Heart right ventricle (tissue), 16 donors: Measurements from ENCODE around the gene NCS1. TPM values are rescaled to one million over a fixed set of nuclear protein-coding genes. Genes with fewer than 3 reads are reported as not detected.

ENCODE experiments used
- ATAC-seq, 8 donors: fragments of 200-7000 bp; cut with Tn5 transposase; one replicate each; pipeline ENCODE4 v1.9.1; 2020; ENCODE audit warnings: mild to moderate bottlenecking in 8 of 8, moderate library complexity in 8 of 8, moderate number of reproducible peaks in 1 of 8
- DNase-seq, 2 donors: peaks; one replicate each; pipeline ENCODE4 v3.0.0-alpha.2; 2020
- H3K27ac ChIP-seq, 10 donors: fragments of 200-600 bp; sonication (generic) in 2 of 10; one replicate each; pipeline versions ENCODE4 v1.5.0 to v1.8.0; 2020 to 2022; ENCODE audit warnings: mild to moderate bottlenecking in 3 of 10
- H3K27me3 ChIP-seq, 7 donors: fragments of 200-600 bp; one replicate each; pipeline ENCODE4 v1.8.0; 2021 to 2022; ENCODE audit warnings: mild to moderate bottlenecking in 2 of 7
- H3K36me3 ChIP-seq, 9 donors: fragments of 200-600 bp; sonication (generic) in 1 of 9; one replicate each; pipeline versions ENCODE4 v1.5.0 to v1.8.0; 2020 to 2022; ENCODE audit warnings: mild to moderate bottlenecking in 2 of 9
- H3K4me1 ChIP-seq, 9 donors: fragments of 200-600 bp; sonication (generic) in 1 of 9; one replicate each; pipeline versions ENCODE4 v1.5.0 to v1.8.0; 2020 to 2022; ENCODE audit warnings: mild to moderate bottlenecking in 4 of 9
- H3K4me3 ChIP-seq, 10 donors: fragments of 200-600 bp; sonication (generic) in 2 of 10; one replicate each; pipeline versions ENCODE4 v1.5.0 to v1.8.0; 2020 to 2022; ENCODE audit warnings: mild to moderate bottlenecking in 7 of 10, moderate library complexity in 2 of 10
- H3K9me3 ChIP-seq, 11 donors: fragments of 200-600 bp in 10 of 11; sonication (generic) in 2 of 11; one replicate each; pipeline versions ENCODE4 v1.5.0 to v1.8.0; 2013 to 2022; ENCODE audit warnings: mild to moderate bottlenecking in 2 of 11, control low read depth in 1 of 11, moderate library complexity in 1 of 11
- WGBS, 2 donors: extraction: QIAGEN DNeasy Blood & Tissue Kit; methylation state at CpG; one replicate each; pipeline ENCODE4 v1.1.7; 2013; ENCODE audit warnings: inconsistent platforms in 1 of 2; 5-methylcytosine and 5-hydroxymethylcytosine counted together
- intact Hi-C, 10 donors: fragments of 100-400 bp; cut with DNase I; formaldehyde crosslinking; loops; one replicate each; pipeline versions ENCODE4 v1.11.1 to v1.14.2; 2022
- polyA plus RNA-seq, 2 donors: library from polyadenylated mRNA; stranded (reverse); fragments of 200-250 nt; gene quantifications; one replicate each; pipeline ENCODE4 v1.2.3, GENCODE V29; 2013
- total RNA-seq, 10 donors: library from RNA; stranded (reverse); fragmentation: NEBNext Ultra II Directional in 3 of 10; extraction: Animal tissue kit (Norgen Biotek cat#: 25700) in 3 of 10; gene quantifications; one replicate each; pipeline versions ENCODE4 v1.2.1 to v1.2.4, GENCODE V29; 2021 to 2023
- TF ChIP-seq, protein P1 (sequence below), 9 donors: fragments of 200-600 bp; sonication (generic) in 2 of 9; IDR thresholded peaks; one replicate each; pipeline versions ENCODE4 v1.5.0 to v1.8.0; 2021 to 2022; ENCODE audit warnings: antibody characterized with exemption in 9 of 9, mild to moderate bottlenecking in 5 of 9, moderate library complexity in 1 of 9
- donor health status: Arrhythmogenic right ventricular cardiomyopathy.
- donor health status: ischemic (EF 13 %, LVEDD 7.1; RV severe dilation, severe dysfunction).
- donor health status: healthy with polysubstance abuse.
- donor health status: DM: no; HTN: yes; CAD: no.
- donor health status: DM: no; HTN: no; CAD: no.
- donor health status: ischemic (EF 25% LVEDD 6.9; RV normal size, moderate dysfunction).
- donor health status: ischemic (EF 25% LVEDD 5.7; RV mildly dilated, moderate dysfunction).
- donor health status: healthy.
- donor health status: DM: yes; HTN: yes; CAD: no.
- donor health status: Ischemic cardiomyopathy.
- donor health status: ischemic (EF 35%, LVEDD 5.7; RV mildly dilated, moderate dysfunction).
- donor health status: nonischemic (EF 11% LVEDD 7.7; RV severe dilation, severe dysfunction).
- donor health status: DM: yes; HTN: yes; CAD: no.
- donor health status: PGD.
- donor health status: ischemic (EF 29% LVEDD 5.4; RV normal size, mild dysfunction).
- donor health status: nonischemic (EF 23%, LVEDD 6.1; RV moderate dilation, normal function).

The NCS1 gene
- total and polyA plus RNA-seq, 12 donors: 2.0 to 16.2 (median 7.0) TPM

GRCh38 chr9:130174025-130174424, 1.8 kb downstream of the NCS1 start:
- Histone ChIP-seq H3K4me3 (no peak overlapping the region), H3K9me3 (no peaks in the 10 kb centered on the region), H3K4me1 (peaks cover 0 to 19% (median 9%) of the 10 kb centered on the region in 9 donors), H3K36me3 (no peaks in the 10 kb centered on the region), H3K27ac (peak overlapping the region in 2 of 10 donors; percentile 8 to 15), H3K27me3 (peaks cover 0 to 32% (median 6%) of the 10 kb centered on the region in 7 donors)
- 90 to 93% methylated on average over 9 of the region's 9 CpGs for WGBS, 2 donors
- DNase-seq: no peak
- TF ChIP-seq, protein P1, sequence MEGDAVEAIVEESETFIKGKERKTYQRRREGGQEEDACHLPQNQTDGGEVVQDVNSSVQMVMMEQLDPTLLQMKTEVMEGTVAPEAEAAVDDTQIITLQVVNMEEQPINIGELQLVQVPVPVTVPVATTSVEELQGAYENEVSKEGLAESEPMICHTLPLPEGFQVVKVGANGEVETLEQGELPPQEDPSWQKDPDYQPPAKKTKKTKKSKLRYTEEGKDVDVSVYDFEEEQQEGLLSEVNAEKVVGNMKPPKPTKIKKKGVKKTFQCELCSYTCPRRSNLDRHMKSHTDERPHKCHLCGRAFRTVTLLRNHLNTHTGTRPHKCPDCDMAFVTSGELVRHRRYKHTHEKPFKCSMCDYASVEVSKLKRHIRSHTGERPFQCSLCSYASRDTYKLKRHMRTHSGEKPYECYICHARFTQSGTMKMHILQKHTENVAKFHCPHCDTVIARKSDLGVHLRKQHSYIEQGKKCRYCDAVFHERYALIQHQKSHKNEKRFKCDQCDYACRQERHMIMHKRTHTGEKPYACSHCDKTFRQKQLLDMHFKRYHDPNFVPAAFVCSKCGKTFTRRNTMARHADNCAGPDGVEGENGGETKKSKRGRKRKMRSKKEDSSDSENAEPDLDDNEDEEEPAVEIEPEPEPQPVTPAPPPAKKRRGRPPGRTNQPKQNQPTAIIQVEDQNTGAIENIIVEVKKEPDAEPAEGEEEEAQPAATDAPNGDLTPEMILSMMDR (IDR thresholded peaks at IDR 0.05): no peak
- ATAC-seq: no peak
- intact Hi-C loops: no loop called here

DNA sequence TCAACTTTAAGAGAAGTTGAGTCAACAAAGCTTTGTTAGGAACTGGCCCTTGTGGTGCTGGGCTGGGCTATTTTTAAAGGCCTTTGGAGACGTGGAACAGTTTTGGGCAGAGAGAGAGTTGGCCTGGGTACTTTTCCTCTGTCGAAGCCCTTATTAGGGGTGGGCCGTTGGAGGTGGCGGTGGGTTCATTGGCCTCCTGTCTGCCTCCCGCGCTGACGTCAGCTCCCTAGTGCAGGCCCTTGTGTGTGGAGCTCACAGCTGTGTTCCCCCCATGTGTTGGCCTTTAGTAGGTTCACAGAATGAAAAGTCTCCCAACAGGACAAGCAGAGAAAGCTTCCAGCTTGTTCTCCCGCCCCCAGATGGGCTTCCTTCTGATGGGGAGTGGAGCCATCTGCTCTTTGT, 2.7 kb downstream of the NCS1 start:
- WGBS, 2 donors: 71 to 72% methylated on average over 8 of the region's 8 CpGs
- H3K36me3 ChIP-seq: no peaks in the 10 kb centered on the region
- no peak overlapping the region for H3K4me3 ChIP-seq
- ATAC-seq: peak in 3 of 8 donors; percentile 29 to 37 (median 37)
- no peaks in the 10 kb centered on the region for H3K9me3 ChIP-seq
- no peak overlapping the region for H3K27ac ChIP-seq
- no peak for DNase-seq
- TF ChIP-seq, protein P1 (IDR thresholded peaks at IDR 0.05): no peak
- H3K4me1 ChIP-seq: peaks cover 0 to 19% (median 9%) of the 10 kb centered on the region in 9 donors
- peaks cover 0 to 32% (median 6%) of the 10 kb centered on the region in 7 donors for H3K27me3 ChIP-seq
- intact Hi-C loops: no loop called here

DNA sequence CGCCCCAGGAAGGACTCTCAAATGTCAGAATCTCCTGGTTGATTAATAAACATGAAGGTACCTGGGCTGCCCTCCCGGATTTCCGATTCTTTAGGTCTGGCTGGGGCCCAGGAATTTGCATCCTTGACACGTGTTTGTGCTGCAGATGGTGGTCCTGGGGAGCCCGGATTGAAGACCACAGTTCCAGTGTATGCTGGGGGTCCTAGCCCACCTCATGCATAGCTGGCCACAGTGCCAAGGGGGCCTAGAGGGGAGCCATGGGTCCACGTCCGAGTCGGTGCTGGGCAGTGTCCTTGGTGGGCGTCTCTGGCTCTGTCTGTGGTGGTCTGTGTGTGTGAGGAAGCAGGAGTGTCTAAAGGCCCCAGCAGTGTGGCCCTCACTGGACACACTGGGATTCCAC, 3.2 kb downstream of the NCS1 start:
- H3K27ac ChIP-seq: no peak overlapping the region
- H3K4me3 ChIP-seq: no peak overlapping the region
- intact Hi-C loops: no loop called here
- 83 to 87% methylated on average over 9 of the region's 9 CpGs for WGBS, 2 donors
- H3K27me3 ChIP-seq: peaks cover 0 to 32% (median 6%) of the 10 kb centered on the region in 7 donors
- H3K9me3 ChIP-seq: no peaks in the 10 kb centered on the region
- DNase-seq: no peak
- TF ChIP-seq, protein P1 (IDR thresholded peaks at IDR 0.05): no peak
- ATAC-seq: no peak
- H3K4me1 ChIP-seq: peaks cover 0 to 19% (median 9%) of the 10 kb centered on the region in 9 donors
- H3K36me3 ChIP-seq: no peaks in the 10 kb centered on the region

DNA sequence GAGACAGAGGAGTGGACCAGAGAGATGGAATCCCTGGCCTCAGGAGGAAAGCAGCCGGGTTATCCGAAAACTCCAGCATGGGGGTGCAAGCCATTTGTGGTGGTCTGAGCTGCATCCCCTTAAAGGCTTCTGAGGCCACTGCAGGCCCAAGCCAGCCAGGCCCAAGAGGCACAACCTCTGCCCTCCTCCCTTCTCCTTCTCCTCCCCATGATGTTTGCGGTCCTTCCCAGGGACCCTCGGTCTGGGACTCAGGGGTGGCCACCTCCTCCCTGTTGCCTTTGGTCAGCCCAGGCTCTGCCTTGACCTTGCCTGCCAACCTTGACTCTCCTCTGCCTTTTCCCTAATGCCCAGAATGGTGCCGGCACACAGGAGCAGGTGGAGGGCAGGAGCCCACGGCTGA, 4.6 kb downstream of the NCS1 start:
- TF ChIP-seq, protein P1 (IDR thresholded peaks at IDR 0.05): no peak
- no peak overlapping the region for H3K4me3 ChIP-seq
- H3K9me3 ChIP-seq: no peaks in the 10 kb centered on the region
- H3K4me1 ChIP-seq: peaks cover 0 to 16% (median 9%) of the 10 kb centered on the region in 9 donors
- WGBS, 2 donors: 94 to 95% methylated on average over 6 of the region's 6 CpGs
- DNase-seq (no peak), ATAC-seq (no peak)
- H3K27ac ChIP-seq: no peak overlapping the region
- intact Hi-C loops: no loop called here
- H3K36me3 ChIP-seq: no peaks in the 10 kb centered on the region
- H3K27me3 ChIP-seq: peaks cover 0 to 18% (median 6%) of the 10 kb centered on the region in 7 donors
